Immature natural killer cell (primary cell): ENCODE measurements around the gene SUV39H1. TPM values are rescaled to one million over a fixed set of nuclear protein-coding genes. Genes with fewer than 3 reads are reported as not detected.

ENCODE experiments used
- DNase-seq, 3 donors: peaks; one replicate each; pipeline ENCODE4 v3.0.0; 2022; ENCODE audit warnings: mixed read lengths in 1 of 3
- H3K27ac Mint-ChIP-seq, 6 donors: one replicate each; pipeline ENCODE4 v1.8.0; 2020; ENCODE audit warnings: mixed read lengths in 6 of 6, mild to moderate bottlenecking in 5 of 6, inconsistent platforms in 4 of 6, moderate library complexity in 3 of 6
- H3K27me3 Mint-ChIP-seq, 3 donors: one replicate each; pipeline ENCODE4 v1.8.0; 2020 to 2021; ENCODE audit warnings: low read depth in 3 of 3, mild to moderate bottlenecking in 3 of 3, mixed read lengths in 3 of 3, moderate library complexity in 3 of 3, inconsistent platforms in 1 of 3
- H3K36me3 Mint-ChIP-seq, 3 donors: one replicate each; pipeline ENCODE4 v1.8.0; 2020; ENCODE audit warnings: mixed read lengths in 3 of 3, inconsistent platforms in 2 of 3, mild to moderate bottlenecking in 2 of 3
- H3K4me1 Mint-ChIP-seq, 2 donors: one replicate each; pipeline ENCODE4 v1.8.0; 2020; ENCODE audit warnings: inconsistent platforms in 2 of 2, mild to moderate bottlenecking in 2 of 2, mixed read lengths in 2 of 2, moderate library complexity in 1 of 2
- H3K4me3 Mint-ChIP-seq, 5 donors: one replicate each; pipeline ENCODE4 v1.8.0; 2020; ENCODE audit warnings: mild to moderate bottlenecking in 5 of 5, mixed read lengths in 5 of 5, inconsistent platforms in 3 of 5, moderate library complexity in 3 of 5
- H3K9me3 Mint-ChIP-seq, 6 donors: one replicate each; pipeline ENCODE4 v1.8.0; 2020; ENCODE audit warnings: mild to moderate bottlenecking in 6 of 6, mixed read lengths in 6 of 6, inconsistent platforms in 4 of 6, moderate library complexity in 3 of 6
- polyA plus RNA-seq, 3 donors: library from polyadenylated mRNA; unstranded; fragments of 300-500 nt; fragmentation: Illumina TruSeq; gene quantifications; one replicate each; pipeline ENCODE4 v1.2.3, GENCODE V29; 2021

Gene SUV39H1
- polyA plus RNA-seq, 3 donors from 2014 or later, result 13.0 to 18.5 (median 16.4) TPM

- H3K4me3 Mint-ChIP-seq, result peak overlapping the region; percentile 90 to 94 (median 93)
- H3K27ac Mint-ChIP-seq, result peak overlapping the region; percentile 85 to 99 (median 96)
- H3K4me1 Mint-ChIP-seq, result peaks cover 28 to 32% of the 10 kb centered on the region in 2 donors
- no peaks in the 10 kb centered on the region for H3K36me3 Mint-ChIP-seq
- DNase-seq, result no peak
- no peaks in the 10 kb centered on the region for H3K9me3 Mint-ChIP-seq
- peaks cover 2 to 10% (median 10%) of the 10 kb centered on the region in 3 donors for H3K27me3 Mint-ChIP-seq
Measured at GRCh38 chrX:48736878-48737212, 40.3 kb downstream of the SUV39H1 start.

DNA sequence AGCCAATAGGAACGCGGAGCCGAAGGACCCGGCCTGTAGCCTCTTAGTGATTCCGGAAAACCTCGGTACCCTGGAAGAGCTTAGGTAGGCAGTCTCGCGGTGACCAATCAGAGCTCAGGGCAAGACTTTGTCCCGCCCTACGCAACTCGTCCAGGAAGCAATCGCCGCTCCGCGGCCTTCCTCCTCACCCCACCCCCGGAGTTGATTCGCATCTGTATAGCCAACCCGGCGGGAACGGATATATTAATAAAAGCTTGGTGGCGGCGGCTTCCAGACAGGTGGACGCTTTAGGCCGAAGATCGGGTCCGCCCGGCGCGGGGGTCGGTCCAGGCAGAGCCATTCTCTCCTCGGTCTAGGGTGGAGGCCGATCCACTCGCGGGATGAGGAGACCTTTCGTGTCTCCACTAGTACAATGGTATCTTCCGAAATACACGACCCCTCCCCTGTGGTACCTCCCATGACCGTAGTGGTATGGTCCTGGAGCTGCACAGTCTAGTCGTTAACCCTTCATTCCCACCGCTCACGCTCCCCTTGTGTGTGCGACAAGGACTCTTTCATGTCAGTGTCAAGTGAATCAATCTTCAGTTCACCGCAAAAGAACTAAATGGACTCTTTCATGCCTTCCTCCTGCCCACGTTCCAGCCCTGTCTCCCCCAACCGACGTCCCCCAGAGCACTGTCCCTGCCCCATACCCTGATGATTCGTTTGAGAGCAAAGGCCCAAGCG is 40.8 kb downstream of the SUV39H1 start:
- H3K36me3 Mint-ChIP-seq, result no peaks in the 10 kb centered on the region
- DNase-seq, result peak; percentile 84 to 92 (median 90)
- H3K4me3 Mint-ChIP-seq, result peak overlapping the region; percentile 90 to 94 (median 93)
- H3K9me3 Mint-ChIP-seq, result no peaks in the 10 kb centered on the region
- H3K4me1 Mint-ChIP-seq, result peaks cover 22 to 28% of the 10 kb centered on the region in 2 donors
- peak overlapping the region; percentile 85 to 99 (median 96) for H3K27ac Mint-ChIP-seq
- peaks cover 2 to 10% (median 10%) of the 10 kb centered on the region in 3 donors for H3K27me3 Mint-ChIP-seq

- Mint-ChIP-seq H3K4me1 (peaks cover 22 to 27% of the 10 kb centered on the region in 2 donors), H3K27me3 (peaks cover 2 to 10% (median 10%) of the 10 kb centered on the region in 3 donors), H3K36me3 (no peaks in the 10 kb centered on the region), H3K4me3 (peak overlapping the region; percentile 90 to 94 (median 93)), H3K27ac (peak overlapping the region; percentile 85 to 99 (median 96)), H3K9me3 (no peaks in the 10 kb centered on the region)
- no peak for DNase-seq
Measured at GRCh38 chrX:48737940-48738339, 41.4 kb downstream of the SUV39H1 start.

DNA sequence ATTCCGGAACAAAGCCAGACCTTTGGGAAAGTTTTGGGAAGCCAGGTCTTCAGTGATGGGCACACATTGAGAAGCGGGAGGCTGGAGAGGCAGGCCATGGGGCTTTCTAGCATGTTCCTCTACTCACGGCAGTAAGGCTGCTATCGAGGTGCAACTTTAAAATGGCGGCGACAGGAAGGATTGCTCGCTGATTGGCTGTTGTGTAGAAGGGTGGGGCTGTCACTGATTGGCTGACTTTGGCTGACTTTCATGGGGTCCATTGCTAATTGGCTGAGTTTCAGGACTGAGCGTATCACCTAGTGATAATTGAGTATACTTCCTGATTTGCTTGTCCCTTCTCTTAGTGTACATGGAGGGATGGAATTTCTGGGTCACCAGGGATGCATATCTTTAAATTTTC is 45.3 kb downstream of the SUV39H1 start:
- H3K27ac Mint-ChIP-seq, result no peak overlapping the region
- no peaks in the 10 kb centered on the region for H3K36me3 Mint-ChIP-seq
- H3K27me3 Mint-ChIP-seq, result peaks cover 0 to 9% (median 0%) of the 10 kb centered on the region in 3 donors
- H3K4me3 Mint-ChIP-seq, result no peak overlapping the region
- H3K4me1 Mint-ChIP-seq, result peaks cover 11 to 13% of the 10 kb centered on the region in 2 donors
- DNase-seq, result no peak
- no peaks in the 10 kb centered on the region for H3K9me3 Mint-ChIP-seq

GRCh38 chrX:48745222-48745621 is 48.7 kb downstream of the SUV39H1 start:
- H3K27ac Mint-ChIP-seq, result no peak overlapping the region
- no peaks in the 10 kb centered on the region for H3K36me3 Mint-ChIP-seq
- no peak overlapping the region for H3K4me3 Mint-ChIP-seq
- peaks cover 0 to 4% (median 0%) of the 10 kb centered on the region in 3 donors for H3K27me3 Mint-ChIP-seq
- no peaks in the 10 kb centered on the region for H3K4me1 Mint-ChIP-seq
- no peaks in the 10 kb centered on the region for H3K9me3 Mint-ChIP-seq
- no peak for DNase-seq

GRCh38 chrX:48747415-48748016 is 51.0 kb downstream of the SUV39H1 start:
- Mint-ChIP-seq H3K9me3 (no peaks in the 10 kb centered on the region), H3K4me3 (no peak overlapping the region)

GRCh38 chrX:48749182-48749581 is 52.6 kb downstream of the SUV39H1 start:
- no peaks in the 10 kb centered on the region for H3K9me3 Mint-ChIP-seq
- no peak for DNase-seq
- no peak overlapping the region for H3K27ac Mint-ChIP-seq
- peaks cover 0 to 2% (median 0%) of the 10 kb centered on the region in 3 donors for H3K27me3 Mint-ChIP-seq
- H3K4me3 Mint-ChIP-seq, result no peak overlapping the region
- H3K4me1 Mint-ChIP-seq, result peaks cover 5 to 7% of the 10 kb centered on the region in 2 donors
- H3K36me3 Mint-ChIP-seq, result no peaks in the 10 kb centered on the region

More at GRCh38 chrX:48747415-48748016, 51.0 kb downstream of the SUV39H1 start:
- no peak for DNase-seq
- H3K4me1 Mint-ChIP-seq, result peaks cover 5 to 7% of the 10 kb centered on the region in 2 donors
- H3K36me3 Mint-ChIP-seq, result no peaks in the 10 kb centered on the region
- peaks cover 0 to 4% (median 0%) of the 10 kb centered on the region in 3 donors for H3K27me3 Mint-ChIP-seq
- no peak overlapping the region for H3K27ac Mint-ChIP-seq

DNA sequence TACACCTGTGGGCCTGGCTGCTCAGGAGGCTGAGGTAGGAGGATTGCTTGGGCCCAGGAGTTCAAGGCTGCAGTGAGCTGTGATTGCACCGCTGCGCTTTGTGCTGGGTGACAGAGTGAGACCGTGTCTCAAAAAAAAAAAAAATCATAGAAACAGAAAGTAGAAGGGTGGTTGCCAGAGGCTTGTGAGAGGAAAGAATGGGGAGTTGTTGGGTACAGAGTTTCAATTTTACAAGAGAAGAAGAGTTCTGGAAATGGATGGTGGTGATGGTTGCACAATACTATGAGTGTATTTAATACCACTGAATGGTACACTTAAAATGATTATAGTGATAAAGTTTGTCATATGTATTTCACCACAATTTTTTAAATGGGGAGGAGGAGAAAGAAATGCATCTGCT is 54.8 kb downstream of the SUV39H1 start:
- peaks cover 5 to 7% of the 10 kb centered on the region in 2 donors for H3K4me1 Mint-ChIP-seq
- H3K4me3 Mint-ChIP-seq, result peak overlapping the region in 2 of 5 donors; percentile 2 to 38
- H3K27me3 Mint-ChIP-seq, result peaks cover 0 to 4% (median 0%) of the 10 kb centered on the region in 3 donors
- DNase-seq, result peak in 1 of 3 donors; percentile 30
- H3K27ac Mint-ChIP-seq, result peak overlapping the region; percentile 5 to 64 (median 53)
- H3K9me3 Mint-ChIP-seq, result no peaks in the 10 kb centered on the region
- H3K36me3 Mint-ChIP-seq, result no peaks in the 10 kb centered on the region

- H3K9me3 Mint-ChIP-seq, result no peaks in the 10 kb centered on the region
- peaks cover 5 to 7% of the 10 kb centered on the region in 2 donors for H3K4me1 Mint-ChIP-seq
- no peaks in the 10 kb centered on the region for H3K36me3 Mint-ChIP-seq
- H3K4me3 Mint-ChIP-seq, result no peak overlapping the region
- no peak overlapping the region for H3K27ac Mint-ChIP-seq
- peaks cover 0 to 4% (median 2%) of the 10 kb centered on the region in 3 donors for H3K27me3 Mint-ChIP-seq
- DNase-seq, result no peak
Measured at GRCh38 chrX:48752498-48752897, 56.0 kb downstream of the SUV39H1 start.

DNA sequence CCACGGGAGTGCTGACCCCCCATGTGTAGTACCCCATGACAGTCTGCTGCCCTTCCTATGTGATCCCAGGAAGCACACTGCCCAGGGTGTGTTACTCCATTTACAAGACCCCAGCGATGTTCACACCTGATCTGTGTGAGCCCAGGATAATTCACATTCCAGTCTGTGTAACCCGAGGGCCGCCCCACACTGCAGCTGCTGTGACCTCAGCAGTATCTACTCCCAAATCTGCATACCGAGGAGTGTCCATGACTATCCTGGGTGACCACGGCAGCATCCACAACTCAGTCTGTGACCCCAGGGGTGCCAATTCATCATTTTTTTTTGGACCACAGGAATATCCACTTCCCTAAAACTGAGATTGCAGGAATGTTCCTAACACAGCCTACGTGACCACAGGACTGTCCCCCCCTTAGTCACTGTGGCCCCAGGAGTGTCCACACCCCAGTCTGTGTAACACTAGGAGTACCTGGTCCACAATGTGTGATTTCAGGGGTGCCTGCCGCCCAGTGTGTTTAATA is 57.2 kb downstream of the SUV39H1 start:
- Mint-ChIP-seq H3K4me3 (no peak overlapping the region), H3K27ac (no peak overlapping the region)

GRCh38 chrX:48754238-48754637 is 57.7 kb downstream of the SUV39H1 start:
- peaks cover 5 to 7% of the 10 kb centered on the region in 2 donors for H3K4me1 Mint-ChIP-seq
- no peak for DNase-seq
- no peak overlapping the region for H3K4me3 Mint-ChIP-seq
- peaks cover 0 to 4% (median 2%) of the 10 kb centered on the region in 3 donors for H3K27me3 Mint-ChIP-seq
- no peaks in the 10 kb centered on the region for H3K36me3 Mint-ChIP-seq
- H3K9me3 Mint-ChIP-seq, result no peaks in the 10 kb centered on the region
- H3K27ac Mint-ChIP-seq, result no peak overlapping the region

More for the DNA sequence above, 57.2 kb downstream of the SUV39H1 start:
- H3K27me3 Mint-ChIP-seq, result peaks cover 0 to 4% (median 2%) of the 10 kb centered on the region in 3 donors
- DNase-seq, result no peak
- no peaks in the 10 kb centered on the region for H3K9me3 Mint-ChIP-seq
- H3K4me1 Mint-ChIP-seq, result peaks cover 5 to 7% of the 10 kb centered on the region in 2 donors
- no peaks in the 10 kb centered on the region for H3K36me3 Mint-ChIP-seq
